Iris pigment epithelial cell (primary cell): Measurements from ENCODE around the gene HNRNPA1.
A peak's percentile ranks its signal among the peaks of the same experiment; 100 is the strongest.
"Not testable (repeated sequence)": the region's sequence is repeated elsewhere in the genome, so short reads cannot be mapped to it uniquely, and the experiment has no call there.

ENCODE experiments used
- DNase-seq: peaks from one replicate; pipeline ENCODE4 v3.0.0-alpha.2; 2011; ENCODE audit warnings: low read depth

Gene HNRNPA1

DNA sequence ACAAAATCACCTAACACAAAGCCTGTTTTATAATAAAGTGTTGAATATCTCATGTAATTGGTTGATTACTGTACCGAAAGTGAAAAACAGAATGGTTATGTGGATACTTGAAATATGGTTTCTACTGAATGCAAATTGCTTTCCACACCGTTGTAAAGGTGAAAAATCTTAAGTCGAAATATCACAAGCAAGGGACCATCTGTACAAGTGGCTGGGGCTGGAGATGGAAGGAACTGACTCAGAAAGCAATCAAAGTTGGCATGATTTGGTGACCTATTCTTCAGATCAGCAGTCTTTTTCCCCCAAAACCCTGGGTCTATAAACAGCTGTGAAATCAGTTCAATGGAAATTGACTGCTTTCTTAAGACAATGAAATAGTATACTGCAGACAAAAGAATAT, 4.2 kb upstream of the HNRNPA1 start:
- DNase-seq, result no peak

DNA sequence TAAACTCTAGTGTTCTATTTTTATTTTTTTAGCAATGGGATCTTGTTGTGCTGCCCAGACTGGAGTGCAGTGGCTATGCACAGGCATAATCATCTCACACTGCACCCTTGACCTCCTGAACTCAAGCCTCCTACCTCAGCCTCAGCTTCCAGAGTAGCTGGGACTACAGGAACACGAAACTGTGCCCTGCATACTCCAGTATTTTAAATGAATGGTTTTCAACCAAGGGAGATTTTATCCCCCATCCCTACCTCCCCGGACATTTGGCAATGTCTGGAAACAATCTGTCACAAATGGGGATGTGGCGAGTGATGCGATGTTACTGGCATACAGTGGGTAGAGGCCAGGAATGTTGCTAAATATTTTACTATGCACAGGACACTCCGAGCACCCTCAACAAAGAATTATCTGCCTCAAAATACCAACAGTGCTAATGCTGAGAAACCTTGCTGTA, 2.7 kb upstream of the HNRNPA1 start:
- DNase-seq, result peak; percentile 35

DNA sequence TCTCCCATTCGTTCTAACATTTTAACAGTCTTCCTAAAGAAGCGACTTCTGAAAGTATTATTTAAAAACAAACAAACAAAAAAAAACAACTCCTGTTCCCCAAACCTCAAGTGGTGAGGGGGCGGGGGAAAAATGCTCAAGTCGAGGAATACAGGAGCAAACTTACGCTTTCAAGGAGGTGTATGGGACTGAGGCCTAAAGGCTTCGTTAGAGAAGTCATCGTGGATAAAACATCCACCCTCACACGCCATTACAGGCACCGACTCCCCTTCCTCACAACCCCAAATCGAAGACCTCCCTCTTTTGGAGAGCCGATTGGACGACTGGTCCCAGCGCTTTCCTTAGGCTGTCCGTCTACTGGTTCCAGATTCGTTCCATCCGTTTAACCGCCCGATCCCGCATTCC, 1.3 kb upstream of the HNRNPA1 start:
- DNase-seq, result no peak

DNA sequence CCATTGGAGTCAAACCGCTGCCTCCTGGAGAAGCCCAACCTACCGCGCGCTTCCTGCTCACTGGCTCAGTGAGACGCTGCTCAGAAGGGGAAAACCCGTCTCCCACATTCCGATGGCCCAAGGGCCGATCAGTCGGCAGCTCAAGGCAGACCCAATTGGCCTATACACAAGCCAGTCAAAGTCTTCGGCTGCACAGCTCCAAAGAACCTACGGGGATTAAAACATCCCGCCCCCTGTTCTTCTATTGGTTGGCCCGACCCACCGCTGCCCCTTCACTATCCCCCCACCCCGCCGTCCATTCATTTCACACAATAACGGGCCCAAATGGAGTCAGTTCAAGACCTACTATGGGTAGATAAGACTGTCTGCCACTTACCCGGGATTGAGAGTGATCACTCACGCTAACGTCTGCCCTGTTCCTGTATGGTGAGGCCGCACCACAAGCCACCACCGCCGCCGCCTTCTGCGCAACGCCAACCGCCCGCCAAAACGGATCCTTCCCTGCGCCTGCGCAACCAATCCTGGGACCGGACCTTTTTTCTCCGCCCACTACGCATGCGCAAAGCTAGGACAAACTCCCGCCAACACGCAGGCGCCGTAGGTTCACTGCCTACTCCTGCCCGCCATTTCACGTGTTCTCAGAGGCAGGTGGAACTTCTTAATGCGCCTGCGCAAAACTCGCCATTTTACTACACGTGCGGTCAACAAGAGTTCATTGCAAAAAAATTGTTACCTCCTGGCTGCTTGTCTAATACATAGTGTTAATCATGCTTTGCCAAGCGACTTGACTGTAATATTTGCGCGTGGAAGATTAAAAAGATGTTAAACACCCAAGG, 676 bp upstream of the HNRNPA1 start, which contains the start of gene CBX5:
Gene CBX5 (minus strand): TSS at position 491 of the 836 bp plus-strand sequence. CDS start 22,472 bp downstream, outside the sequence.
- peak; percentile 100 for DNase-seq

DNA sequence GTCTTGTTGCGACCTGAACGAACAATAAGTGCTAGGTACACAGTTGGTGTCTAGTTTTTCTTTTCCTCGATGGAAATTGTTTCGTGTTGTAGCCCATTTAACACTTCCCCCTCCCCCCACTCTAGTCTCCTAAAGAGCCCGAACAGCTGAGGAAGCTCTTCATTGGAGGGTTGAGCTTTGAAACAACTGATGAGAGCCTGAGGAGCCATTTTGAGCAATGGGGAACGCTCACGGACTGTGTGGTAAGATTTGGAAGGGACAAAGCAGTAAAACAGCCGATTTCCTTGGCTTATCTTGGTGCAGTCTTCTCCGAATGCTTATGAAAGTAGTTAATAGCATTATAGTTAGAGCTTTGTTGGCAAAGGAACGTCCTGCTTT, 724 bp downstream of the HNRNPA1 start:
- not testable (repeated sequence) for DNase-seq

DNA sequence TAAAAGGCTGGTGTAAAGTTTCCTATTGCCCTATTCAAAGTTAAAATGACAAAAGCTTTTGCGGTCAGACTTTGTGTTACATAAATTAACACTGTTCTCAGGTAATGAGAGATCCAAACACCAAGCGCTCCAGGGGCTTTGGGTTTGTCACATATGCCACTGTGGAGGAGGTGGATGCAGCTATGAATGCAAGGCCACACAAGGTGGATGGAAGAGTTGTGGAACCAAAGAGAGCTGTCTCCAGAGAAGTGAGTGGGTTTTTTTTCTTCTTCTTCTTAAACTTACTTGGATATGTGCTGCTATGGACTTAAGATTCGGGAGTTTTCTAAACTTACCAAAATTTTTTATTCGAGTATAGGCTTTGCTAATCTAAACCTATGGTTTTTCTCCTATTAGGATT, 1.2 kb downstream of the HNRNPA1 start:
- DNase-seq, result not testable (repeated sequence)

DNA sequence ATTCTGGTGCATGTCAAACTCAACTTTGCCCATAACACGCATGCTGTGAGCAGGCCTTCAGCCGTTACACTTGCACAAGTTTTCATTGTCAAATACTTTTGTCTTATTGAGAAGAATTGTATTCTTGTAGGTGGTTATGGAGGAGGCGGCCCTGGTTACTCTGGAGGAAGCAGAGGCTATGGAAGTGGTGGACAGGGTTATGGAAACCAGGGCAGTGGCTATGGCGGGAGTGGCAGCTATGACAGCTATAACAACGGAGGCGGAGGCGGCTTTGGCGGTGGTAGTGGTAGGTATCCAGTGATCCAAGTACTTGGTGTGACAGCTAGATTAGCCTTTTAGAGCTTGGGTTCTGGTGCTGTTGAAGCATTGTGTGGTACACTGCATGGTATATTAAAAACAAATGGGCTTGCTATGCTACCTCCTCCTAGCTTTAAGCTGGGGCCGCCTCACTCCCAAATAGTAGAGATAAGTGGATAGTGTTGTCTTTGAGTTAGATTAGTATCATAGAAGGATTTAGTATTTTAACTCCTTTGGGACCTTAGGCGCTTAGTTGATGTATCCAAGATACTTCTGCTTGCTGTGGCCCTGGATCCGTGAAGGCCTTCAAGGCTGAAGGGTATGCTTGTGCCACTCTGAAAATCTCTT, 2.5 kb downstream of the HNRNPA1 start:
- DNase-seq, result no peak

DNA sequence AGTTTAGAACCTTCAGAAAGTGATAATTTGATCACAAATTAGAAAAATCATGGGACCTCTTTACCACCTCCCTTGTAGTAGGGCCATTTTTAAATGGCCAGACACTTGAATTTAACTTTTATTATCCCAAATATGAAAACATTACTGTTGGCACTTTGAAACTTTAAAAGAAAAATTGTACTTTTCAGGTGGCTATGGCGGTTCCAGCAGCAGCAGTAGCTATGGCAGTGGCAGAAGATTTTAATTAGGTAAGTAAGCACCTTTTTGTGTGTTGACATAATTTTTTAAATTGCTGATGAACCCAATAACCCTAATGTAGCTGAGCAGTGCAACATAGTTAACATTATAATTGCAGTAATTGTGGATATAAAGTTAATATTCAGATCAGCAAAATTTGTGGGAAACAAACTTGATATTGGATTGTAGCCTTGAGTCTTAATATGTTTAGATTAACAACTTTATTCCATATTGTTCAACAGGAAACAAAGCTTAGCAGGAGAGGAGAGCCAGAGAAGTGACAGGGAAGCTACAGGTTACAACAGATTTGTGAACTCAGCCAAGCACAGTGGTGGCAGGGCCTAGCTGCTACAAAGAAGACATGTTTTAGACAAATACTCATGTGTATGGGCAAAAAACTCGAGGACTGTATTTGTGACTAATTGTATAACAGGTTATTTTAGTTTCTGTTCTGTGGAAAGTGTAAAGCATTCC, 3.7 kb downstream of the HNRNPA1 start:
- not testable (repeated sequence) for DNase-seq

DNA sequence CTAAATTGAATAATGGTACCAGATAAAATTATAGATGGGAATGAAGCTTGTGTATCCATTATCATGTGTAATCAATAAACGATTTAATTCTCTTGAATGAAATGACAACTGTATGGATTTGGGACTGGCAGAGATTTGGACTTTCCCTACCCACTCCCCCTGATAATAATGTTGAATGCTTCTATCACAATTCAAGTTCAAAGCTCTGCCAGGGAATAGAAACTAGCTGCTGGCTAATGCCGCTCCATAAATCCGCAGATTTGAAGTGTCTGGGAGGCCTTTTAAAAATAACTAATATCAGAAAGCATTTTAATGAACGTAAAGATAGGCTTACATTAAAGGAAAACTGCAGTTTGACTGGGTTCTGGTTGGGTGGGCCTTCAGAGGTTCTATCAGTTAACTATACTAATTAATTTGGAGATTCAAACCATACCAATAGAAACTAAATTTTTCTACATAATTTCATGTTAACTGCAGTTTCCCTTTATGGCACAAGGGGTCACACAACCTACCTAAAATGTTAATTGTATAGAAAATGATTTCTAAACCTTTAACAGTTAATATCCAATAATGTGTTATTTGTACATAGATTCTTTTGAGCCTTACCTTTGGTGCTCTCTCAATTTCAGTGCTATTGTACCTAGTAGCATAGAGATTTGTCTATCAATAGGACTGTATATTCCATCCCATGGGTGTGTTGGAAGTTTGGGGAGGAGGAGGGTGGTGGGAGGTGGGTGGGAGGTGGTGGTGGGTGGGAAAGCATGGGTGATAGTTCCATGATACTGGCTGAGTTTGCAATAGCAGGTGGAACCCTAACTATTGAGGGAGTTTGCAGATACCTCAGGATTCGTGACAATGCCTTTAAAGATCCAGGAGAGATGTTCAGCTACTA, 4.9 kb downstream of the HNRNPA1 start:
- DNase-seq, result no peak

DNA sequence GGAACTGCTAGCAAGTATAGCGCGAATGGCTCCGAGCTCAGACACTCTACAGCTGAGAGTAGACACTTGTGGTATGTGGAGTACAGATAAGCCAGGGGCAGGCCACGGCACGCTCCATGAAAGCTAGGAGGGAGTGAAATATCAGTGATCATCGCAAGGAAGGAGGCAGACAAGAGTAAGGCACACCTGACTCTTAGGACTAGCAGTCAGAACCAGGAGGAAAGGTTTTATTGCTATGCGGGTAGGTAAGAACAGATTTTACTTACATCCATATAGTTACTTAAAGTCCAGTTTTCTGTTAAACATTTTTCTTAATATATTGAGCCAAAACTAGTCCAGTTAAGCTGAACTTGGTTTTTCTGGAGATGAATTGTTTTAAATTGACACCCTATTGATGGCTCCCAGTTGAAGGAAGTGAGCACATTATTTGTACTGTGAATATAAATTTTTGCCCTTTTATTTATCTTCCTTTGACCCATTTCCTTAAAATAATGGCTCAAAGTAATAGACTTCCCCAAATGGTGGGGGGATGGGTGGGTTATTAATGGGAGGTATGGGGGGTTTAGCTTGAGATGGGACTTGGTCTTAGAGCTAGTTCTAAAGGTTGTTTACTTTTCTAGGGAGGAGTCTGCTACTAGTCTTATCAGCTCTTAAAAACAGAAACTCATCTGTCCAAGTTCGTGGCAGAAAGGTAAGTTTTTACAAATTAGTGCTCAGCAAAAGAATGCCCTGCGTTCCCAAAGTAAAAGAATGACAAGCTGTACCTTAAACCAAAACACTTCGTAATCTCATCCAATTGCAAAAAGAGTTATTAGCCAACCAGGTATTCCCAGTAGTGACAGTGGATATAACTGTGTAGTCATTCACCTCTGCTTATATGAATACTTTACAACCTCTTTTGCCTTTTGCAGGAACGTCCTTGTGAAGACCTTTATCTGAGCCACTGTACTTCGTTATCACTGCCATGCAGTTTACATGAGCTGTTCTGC, 5.8 kb downstream of the HNRNPA1 start:
- DNase-seq, result no peak

DNA sequence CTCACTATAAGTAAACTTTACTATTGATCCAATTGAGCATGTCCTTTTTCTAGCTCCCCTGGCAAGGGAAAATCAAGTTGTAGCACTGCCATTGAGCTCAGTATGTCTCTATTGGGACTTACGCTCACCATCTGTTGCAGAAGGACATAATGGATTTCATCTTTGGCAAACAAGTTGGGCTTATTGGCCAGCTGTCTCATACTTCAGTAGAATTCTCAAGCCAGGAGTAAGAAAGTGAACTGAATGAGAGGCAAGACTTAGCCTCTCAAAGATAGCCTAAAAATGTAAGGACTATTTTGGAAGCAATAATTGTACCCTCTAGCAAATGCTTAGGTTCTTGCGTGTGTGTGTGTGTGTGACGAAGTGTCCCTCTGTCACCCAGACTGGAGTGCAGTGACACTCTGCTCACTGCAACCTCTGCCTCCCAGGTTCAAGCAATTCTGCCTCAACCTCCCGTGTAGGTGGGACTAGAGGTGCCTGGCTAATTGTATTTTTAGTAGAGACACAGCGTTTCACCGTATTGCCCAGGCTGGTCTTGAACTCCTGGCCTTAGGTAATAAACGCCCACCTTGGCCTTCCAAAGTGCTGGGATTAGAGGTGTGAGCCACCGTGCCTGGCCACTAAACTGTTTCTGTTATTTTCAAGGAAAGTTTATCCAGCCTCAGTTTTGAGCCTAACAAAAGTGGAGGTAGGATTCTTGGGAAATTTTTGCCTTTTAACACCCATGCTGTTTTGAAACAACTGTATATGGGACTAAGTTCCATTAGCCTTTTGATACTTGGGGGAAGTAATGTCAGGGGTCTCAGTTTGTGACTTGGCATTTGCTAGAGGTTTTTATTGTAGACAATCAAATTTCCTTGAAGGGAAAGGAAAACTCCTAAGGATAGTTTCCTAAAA, 7.0 kb downstream of the HNRNPA1 start:
- DNase-seq, result no peak

DNA sequence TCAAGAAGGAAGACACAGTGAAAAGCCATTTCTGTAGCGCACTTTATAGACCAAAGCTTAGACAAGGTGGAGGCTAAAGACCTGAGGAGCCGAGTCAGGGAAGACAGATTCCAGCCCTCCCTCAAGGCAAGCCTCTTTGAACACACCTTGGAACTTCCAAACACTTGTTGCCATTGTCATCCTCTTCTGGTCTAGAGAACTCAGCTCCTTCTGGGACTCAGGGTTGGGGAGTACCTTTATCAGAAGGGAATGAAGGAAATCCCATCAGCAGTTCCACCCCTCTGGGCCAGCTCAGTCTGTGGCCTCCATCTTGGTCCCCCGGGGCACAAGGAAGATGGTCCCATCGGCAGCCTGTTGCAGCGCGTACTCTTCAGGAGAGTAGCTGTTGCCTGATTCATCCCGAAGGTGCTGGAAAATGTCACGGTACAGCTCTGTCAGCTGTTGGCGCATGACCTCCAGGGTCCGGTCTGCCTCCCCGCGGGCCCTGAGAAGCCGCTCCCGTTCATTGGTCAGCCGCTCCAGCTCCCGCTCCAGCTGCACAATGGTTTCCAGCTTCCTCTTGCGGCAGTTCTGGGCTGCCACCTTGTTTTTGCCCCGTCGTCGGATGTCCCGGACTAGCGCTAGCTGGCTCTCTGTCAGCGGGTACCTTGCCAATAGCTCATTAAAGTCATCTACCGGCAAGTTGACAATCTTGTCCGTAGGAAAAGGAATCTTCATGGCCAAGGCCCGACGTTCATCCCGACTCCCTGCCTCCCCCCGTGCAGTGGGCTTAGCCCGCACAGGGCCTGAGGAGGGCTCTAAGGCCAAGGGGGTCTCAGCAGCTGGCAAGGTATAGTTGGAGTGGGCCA, 11.8 kb downstream of the HNRNPA1 start:
- no peak for DNase-seq

DNA sequence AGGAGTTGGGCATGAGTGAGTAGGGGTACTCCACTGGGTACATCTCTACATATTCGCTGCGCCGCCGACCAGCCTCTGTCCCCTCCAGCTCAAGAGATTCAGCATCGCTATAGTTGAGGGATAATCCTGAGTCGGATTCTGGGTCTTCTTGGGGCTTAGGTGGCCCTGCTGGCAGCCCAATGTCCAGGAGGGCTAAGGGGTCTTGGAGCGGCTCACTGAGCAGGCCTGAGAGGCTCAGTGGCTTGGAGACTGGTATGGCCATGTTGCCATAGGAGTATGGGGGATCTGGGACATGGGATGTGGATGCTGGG, 12.4 kb downstream of the HNRNPA1 start:
- DNase-seq, result no peak

DNA sequence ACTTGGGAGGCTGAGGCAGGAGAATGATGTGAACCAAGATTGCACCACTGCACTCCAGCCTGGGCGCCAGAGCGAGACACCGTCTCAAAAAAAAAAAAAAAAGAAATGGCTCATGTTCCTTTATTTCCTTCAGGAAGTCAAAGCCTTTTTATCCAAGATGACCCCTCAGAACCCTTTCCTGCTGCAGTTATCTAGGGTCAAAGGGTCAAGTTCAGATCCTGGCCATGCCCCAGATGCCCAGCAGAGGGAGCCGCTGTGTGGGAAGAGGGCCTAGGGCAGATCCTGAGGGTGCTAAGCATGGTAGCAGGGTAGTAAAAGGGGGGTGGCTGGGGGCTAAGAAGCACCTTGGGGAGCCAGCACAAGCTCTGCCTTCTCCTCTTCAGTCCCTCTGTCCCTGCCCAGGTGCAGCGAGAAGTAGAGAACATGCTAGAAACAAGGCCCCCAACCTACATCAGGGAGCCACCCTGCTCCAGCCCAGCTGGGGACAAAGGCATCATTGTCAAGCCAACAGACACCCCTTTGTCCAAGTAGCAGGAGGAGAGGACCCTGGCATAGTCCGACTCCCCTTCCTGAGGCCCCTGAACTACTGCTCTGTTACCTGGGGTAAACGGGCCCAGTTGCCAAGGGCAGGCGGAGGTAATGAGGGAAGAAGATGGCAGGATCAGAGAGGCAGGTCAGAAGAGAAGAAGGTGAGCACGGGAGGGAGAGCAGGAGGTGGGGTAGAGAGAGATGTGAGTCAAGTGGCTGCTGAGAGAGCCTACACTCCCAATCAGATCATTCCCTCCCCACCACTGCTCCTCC, 13.8 kb downstream of the HNRNPA1 start:
- peak; percentile 24 for DNase-seq

DNA sequence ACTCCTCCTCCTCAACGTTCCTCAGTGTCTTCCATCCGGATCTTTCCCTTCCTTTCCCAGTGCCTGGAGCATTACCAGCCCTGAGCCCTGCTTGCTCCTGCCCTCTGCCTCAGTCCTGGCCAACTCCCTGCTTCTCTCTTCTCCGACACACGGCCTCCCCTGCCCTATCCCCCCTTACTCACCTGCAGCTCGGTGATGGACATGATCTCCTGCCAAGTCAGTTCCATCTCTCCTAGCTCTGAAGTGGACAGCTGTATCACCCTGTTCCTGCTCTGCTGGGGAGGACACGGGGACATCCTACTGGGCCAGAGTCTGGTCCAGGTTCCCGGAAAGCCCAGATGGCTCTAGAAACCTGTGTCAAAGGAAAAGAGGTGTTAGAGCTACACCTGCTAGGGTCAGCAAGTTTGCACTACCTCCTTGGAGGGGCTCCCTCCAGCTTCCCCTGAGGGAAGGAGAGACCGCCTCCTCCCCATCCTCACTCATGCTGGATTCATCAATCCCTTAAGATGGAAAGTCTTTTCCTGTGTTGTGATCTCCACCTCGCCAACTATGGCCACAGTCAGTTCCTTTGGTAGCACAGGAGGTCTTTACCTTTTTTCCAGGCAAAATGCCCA, 14.5 kb downstream of the HNRNPA1 start:
- DNase-seq, result no peak

DNA sequence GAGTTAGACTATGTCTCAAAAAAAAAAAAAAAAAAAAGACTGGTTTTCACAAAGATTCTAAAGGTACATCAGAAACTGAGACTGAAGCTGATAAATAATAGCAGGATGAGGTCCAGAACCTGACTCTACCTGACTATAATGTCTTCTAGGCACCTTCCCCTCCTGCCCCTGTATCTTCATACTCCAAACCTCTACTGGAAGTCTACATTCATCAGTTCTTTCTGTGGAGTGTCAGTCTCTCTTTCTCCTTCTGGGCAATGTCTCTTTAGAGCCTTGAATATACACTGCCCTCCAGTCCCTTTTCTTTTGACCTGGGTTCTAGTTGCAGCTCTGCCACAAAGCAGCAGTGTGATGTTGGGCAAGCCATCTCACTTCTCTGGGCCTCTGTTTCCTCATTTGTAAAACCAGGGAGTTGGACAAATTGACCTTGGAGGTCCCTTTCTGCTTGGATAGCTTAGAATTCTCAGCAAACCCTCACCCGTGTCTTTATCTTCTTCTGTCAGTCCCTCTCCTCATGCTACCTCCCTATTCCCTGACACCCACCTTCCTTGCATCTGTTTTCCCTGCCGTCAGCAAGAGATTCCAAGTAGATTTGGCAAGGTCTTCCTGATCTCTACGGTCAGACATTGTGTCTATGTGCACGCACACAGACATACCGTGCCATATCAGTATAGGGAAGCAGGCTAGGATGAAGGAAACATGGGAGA, 16.0 kb downstream of the HNRNPA1 start:
- no peak for DNase-seq

DNA sequence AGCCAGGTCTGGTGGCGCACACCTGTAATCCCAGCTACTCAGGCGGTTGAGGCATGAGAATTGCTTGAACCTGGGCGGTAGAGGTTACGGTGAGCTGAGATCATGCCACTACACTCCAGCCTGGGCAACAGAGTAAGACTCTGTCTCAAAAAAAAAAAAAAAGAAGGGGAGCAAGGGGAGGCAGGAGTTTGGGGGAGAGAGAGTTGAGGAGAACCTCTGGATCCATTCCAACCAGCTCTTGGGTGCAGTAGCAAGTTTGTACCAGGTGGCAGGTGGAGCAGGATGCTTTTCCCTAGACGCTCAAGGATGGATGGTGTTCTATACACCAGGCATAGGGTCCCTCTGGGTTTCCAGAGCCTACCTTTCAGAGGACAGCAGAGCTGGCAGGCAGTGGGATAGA, 18.4 kb downstream of the HNRNPA1 start:
- no peak for DNase-seq
